ENCODE measurements around the gene SUSD6.
"Not testable (repeated sequence)": the region's sequence is repeated elsewhere in the genome, so short reads cannot be mapped to it uniquely, and the experiment has no call there.

Gene SUSD6

DNA sequence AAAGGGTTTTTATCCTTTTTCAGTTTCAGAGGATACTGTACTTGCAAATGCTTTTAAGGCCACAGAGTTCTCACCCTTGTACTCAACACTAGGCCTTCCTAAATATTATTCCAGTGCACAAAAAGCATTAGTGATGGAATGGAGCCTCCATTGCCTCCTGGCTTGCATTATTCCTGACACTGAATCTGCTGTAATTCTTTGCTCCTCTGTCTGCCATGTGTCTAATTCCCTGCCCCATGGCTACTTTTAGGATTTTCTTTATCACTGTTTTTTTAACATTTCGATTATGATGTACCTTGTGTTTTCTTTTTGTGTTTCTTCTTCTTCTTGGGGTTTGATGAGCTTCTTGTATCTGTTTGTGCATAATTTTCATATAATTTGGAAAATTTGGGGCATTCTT is 29.5 kb downstream of the SUSD6 start:
- DNase-seq (ENCODE audit: low read depth, low spot score), result no peak
- peaks cover 10% of the 10 kb centered on the region for H3K4me1 ChIP-seq (ENCODE audit: insufficient read depth, insufficient read length)
- H3K36me3 ChIP-seq (ENCODE audit: insufficient read depth, insufficient read length, low read length), result no peaks in the 10 kb centered on the region
- H3K27me3 ChIP-seq (ENCODE audit: insufficient read depth, insufficient read length), result no peaks in the 10 kb centered on the region
- no peak overlapping the region for H3K4me3 ChIP-seq (ENCODE audit: insufficient read length, low read depth)
- H3K9ac ChIP-seq (ENCODE audit: insufficient read length, low read depth), result no peak overlapping the region
- peaks cover 9% of the 10 kb centered on the region; the same call in 1 of the 2 replicates for H3K9me3 ChIP-seq (ENCODE audit: insufficient read depth, low read length)
- no peak for TF ChIP-seq YY1 (IDR thresholded peaks at IDR 0.05; ENCODE audit: insufficient read depth, insufficient read length)
- TF ChIP-seq SUZ12 (IDR thresholded peaks at IDR 0.05; ENCODE audit: extremely low read depth, insufficient read depth, insufficient read length), result no peak
- TF ChIP-seq ZNF274 (IDR thresholded peaks at IDR 0.05; ENCODE audit: low read depth, low read length), result no peak

DNA sequence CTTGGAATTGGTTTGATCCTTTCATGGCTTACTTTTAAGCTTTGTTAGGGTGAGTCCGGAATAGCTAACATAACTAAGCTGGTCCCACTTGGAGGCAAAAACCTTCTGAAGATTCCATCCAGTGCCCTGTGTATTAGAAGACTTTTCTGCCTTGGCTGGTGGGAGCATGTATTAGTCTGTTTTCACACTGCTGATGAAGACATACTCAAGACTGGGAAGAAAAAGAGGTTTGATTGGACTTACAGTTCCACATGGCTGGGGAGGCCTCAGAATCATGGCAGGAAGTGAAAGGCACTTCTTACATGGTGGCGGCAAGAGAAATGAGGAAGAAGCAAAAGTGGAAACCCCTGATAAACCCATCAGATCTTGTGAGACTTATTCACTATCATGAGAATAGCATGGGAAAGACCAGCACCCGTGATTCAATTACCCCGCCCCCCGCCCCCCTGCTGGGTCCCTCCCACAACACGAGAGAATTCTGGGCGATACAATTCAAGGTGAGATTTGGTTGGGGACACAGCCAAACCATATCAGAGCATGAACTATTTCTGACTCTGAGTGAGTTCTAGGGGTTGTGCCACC is 30.9 kb downstream of the SUSD6 start:
- not testable (repeated sequence) for H3K36me3 ChIP-seq (ENCODE audit: insufficient read depth, insufficient read length, low read length); H3K9ac ChIP-seq (ENCODE audit: insufficient read length, low read depth); H3K4me3 ChIP-seq (ENCODE audit: insufficient read length, low read depth); H3K4me1 ChIP-seq (ENCODE audit: insufficient read depth, insufficient read length); H3K9me3 ChIP-seq (ENCODE audit: insufficient read depth, low read length); H3K27me3 ChIP-seq (ENCODE audit: insufficient read depth, insufficient read length); DNase-seq (ENCODE audit: low read depth, low spot score)

GRCh38 chr14:69643430-69644200 is 32.2 kb downstream of the SUSD6 start:
- no peak for DNase-seq (ENCODE audit: low read depth, low spot score)
- no peak for TF ChIP-seq YY1 (IDR thresholded peaks at IDR 0.05; ENCODE audit: insufficient read depth, insufficient read length)
- TF ChIP-seq SUZ12 (IDR thresholded peaks at IDR 0.05; ENCODE audit: extremely low read depth, insufficient read depth, insufficient read length), result no peak
- no peak for TF ChIP-seq ZNF274 (IDR thresholded peaks at IDR 0.05; ENCODE audit: low read depth, low read length)
- Histone ChIP-seq H3K27me3 (ENCODE audit: insufficient read depth, insufficient read length) (no peaks in the 10 kb centered on the region), H3K9me3 (ENCODE audit: insufficient read depth, low read length) (peaks cover 9% of the 10 kb centered on the region; the same call in 1 of the 2 replicates), H3K36me3 (ENCODE audit: insufficient read depth, insufficient read length, low read length) (no peaks in the 10 kb centered on the region), H3K4me3 (ENCODE audit: insufficient read length, low read depth) (no peak overlapping the region), H3K9ac (ENCODE audit: insufficient read length, low read depth) (no peak overlapping the region), H3K4me1 (ENCODE audit: insufficient read depth, insufficient read length) (no peaks in the 10 kb centered on the region)

- H3K9ac ChIP-seq (ENCODE audit: insufficient read length, low read depth), result no peak overlapping the region
- no peaks in the 10 kb centered on the region for H3K36me3 ChIP-seq (ENCODE audit: insufficient read depth, insufficient read length, low read length)
- no peaks in the 10 kb centered on the region for H3K4me1 ChIP-seq (ENCODE audit: insufficient read depth, insufficient read length)
- no peak for TF ChIP-seq ZNF274 (IDR thresholded peaks at IDR 0.05; ENCODE audit: low read depth, low read length)
- no peak overlapping the region for H3K4me3 ChIP-seq (ENCODE audit: insufficient read length, low read depth)
- H3K9me3 ChIP-seq (ENCODE audit: insufficient read depth, low read length), result peaks cover 9% of the 10 kb centered on the region; the same call in 1 of the 2 replicates
- no peaks in the 10 kb centered on the region for H3K27me3 ChIP-seq (ENCODE audit: insufficient read depth, insufficient read length)
- DNase-seq (ENCODE audit: low read depth, low spot score), result no peak
Measured at GRCh38 chr14:69644814-69645213, 33.4 kb downstream of the SUSD6 start.

- peaks cover 5% of the 10 kb centered on the region for H3K4me1 ChIP-seq (ENCODE audit: insufficient read depth, insufficient read length)
- no peak overlapping the region for H3K4me3 ChIP-seq (ENCODE audit: insufficient read length, low read depth)
- no peaks in the 10 kb centered on the region for H3K36me3 ChIP-seq (ENCODE audit: insufficient read depth, insufficient read length, low read length)
- no peak overlapping the region for H3K9ac ChIP-seq (ENCODE audit: insufficient read length, low read depth)
- H3K27me3 ChIP-seq (ENCODE audit: insufficient read depth, insufficient read length), result no peaks in the 10 kb centered on the region
- no peak for DNase-seq (ENCODE audit: low read depth, low spot score)
- H3K9me3 ChIP-seq (ENCODE audit: insufficient read depth, low read length), result no peaks in the 10 kb centered on the region
- TF ChIP-seq YY1 (IDR thresholded peaks at IDR 0.05; ENCODE audit: insufficient read depth, insufficient read length) (no peak), SUZ12 (IDR thresholded peaks at IDR 0.05; ENCODE audit: extremely low read depth, insufficient read depth, insufficient read length) (no peak), ZNF274 (IDR thresholded peaks at IDR 0.05; ENCODE audit: low read depth, low read length) (no peak)
Measured at GRCh38 chr14:69647213-69647612, 35.8 kb downstream of the SUSD6 start.

- DNase-seq (ENCODE audit: low read depth, low spot score); H3K36me3 ChIP-seq (ENCODE audit: insufficient read depth, insufficient read length, low read length); H3K4me1 ChIP-seq (ENCODE audit: insufficient read depth, insufficient read length); H3K27me3 ChIP-seq (ENCODE audit: insufficient read depth, insufficient read length); H3K9me3 ChIP-seq (ENCODE audit: insufficient read depth, low read length); H3K4me3 ChIP-seq (ENCODE audit: insufficient read length, low read depth); H3K9ac ChIP-seq (ENCODE audit: insufficient read length, low read depth): not testable (repeated sequence)
Measured at GRCh38 chr14:69647642-69648041, 36.2 kb downstream of the SUSD6 start.

DNA sequence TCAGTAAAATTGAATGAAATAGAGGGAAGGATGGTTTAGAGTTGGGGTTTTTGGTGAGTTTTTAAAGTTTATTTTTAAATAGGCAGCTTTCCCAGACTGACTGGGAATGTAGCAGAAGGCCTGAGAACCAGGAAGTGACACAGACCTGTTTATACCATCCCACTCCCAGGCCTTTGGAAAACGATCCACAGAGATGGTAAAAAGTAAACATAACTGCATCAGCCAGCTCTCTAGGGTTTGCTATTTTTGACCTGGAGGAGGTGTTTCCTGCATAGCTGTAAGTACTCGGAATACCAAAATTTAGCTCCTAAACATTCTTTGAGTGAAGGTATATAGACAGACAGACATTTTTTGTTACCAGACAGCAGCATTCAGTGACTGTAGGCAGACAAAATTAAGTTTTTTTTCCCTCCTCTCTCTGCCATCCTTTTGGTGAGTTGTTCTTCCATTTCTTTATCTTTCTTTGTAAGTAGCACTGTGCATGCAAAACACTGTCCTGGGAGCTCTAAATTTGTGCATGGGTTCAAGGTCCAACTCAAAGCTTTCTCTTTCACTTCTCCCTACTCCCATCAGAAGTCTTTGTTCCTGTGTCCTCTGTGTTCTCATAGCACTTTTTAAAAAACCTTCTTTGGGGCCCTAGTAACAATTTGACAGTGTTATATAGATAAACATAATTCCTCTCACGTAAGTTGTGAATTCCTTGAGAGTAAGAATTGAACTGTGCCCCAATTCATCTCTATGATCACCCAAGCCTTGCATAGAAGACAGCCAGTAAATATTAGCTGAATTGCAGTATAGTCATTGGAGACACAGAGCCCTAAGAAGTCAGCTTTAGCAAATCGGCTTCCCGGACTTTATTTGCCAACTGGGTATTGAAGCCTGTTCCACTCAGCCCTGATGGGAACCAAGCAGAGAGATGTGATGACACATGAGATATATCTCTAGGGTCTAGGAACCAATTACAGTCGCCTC is 37.4 kb downstream of the SUSD6 start:
- Histone ChIP-seq H3K9me3 (ENCODE audit: insufficient read depth, low read length) (no peaks in the 10 kb centered on the region), H3K4me1 (ENCODE audit: insufficient read depth, insufficient read length) (peaks cover 5% of the 10 kb centered on the region), H3K4me3 (ENCODE audit: insufficient read length, low read depth) (no peak overlapping the region), H3K36me3 (ENCODE audit: insufficient read depth, insufficient read length, low read length) (no peaks in the 10 kb centered on the region), H3K9ac (ENCODE audit: insufficient read length, low read depth) (no peak overlapping the region), H3K27me3 (ENCODE audit: insufficient read depth, insufficient read length) (no peaks in the 10 kb centered on the region)
- no peak for TF ChIP-seq ZNF274 (IDR thresholded peaks at IDR 0.05; ENCODE audit: low read depth, low read length)
- TF ChIP-seq YY1 (IDR thresholded peaks at IDR 0.05; ENCODE audit: insufficient read depth, insufficient read length), result no peak
- no peak for TF ChIP-seq SUZ12 (IDR thresholded peaks at IDR 0.05; ENCODE audit: extremely low read depth, insufficient read depth, insufficient read length)
- DNase-seq (ENCODE audit: low read depth, low spot score), result no peak

All from NT2/D1 (cell line).